K562 (cell line): ENCODE results near the gene ARHGAP15.

ENCODE experiments used
- ELK1 ChIP-seq: sonication (generic); formaldehyde crosslinking; IDR thresholded peaks from 2 replicates; pipeline ENCODE4 v1.8.1; 2022; ENCODE audit warnings: missing genetic modification reagents
- HDGF ChIP-seq: fragments of 450-650 bp; IDR thresholded peaks from 2 replicates; pipeline ENCODE4 v1.6.1; 2016
- MAZ ChIP-seq, 2 experiments: fragments of 450-650 bp in 1 of 2; sonication (generic) in 1 of 2; formaldehyde crosslinking; IDR thresholded peaks in 1 of 2; conservative IDR thresholded peaks in 1 of 2; 2 replicates each; pipeline versions ENCODE4 v1.4.0 to v1.5.0; 2020; ENCODE audit warnings: mild to moderate bottlenecking in 1 of 2, missing genetic modification reagents in 1 of 2
- MYC ChIP-seq, 2 experiments: fragments of 250-450 bp in 1 of 2; sonication (Bioruptor Pico) in 1 of 2; IDR thresholded peaks; 2 replicates each; pipeline versions ENCODE4 v1.5.1 to v1.6.1; 2012 to 2021; ENCODE audit warnings: low read depth in 2 of 2, borderline replicate concordance in 1 of 2, improper control_type of control experiment in 1 of 2, low read length in 1 of 2, mild to moderate bottlenecking in 1 of 2, moderate library complexity in 1 of 2
- NCOA1 ChIP-seq: fragments of 450-650 bp; IDR thresholded peaks from 2 replicates; pipeline ENCODE4 v1.6.1; 2016; ENCODE audit warnings: low read depth
- PRDM10 ChIP-seq: fragments of 450-650 bp; IDR thresholded peaks from 2 replicates; pipeline ENCODE4 v1.6.1; 2018; ENCODE audit not compliant: partially characterized antibody
- TF ChIP-seq, protein P1 (sequence below): sonication (generic); formaldehyde crosslinking; IDR thresholded peaks from 2 replicates; pipeline ENCODE4 v1.9.0; 2022; ENCODE audit warnings: mild to moderate bottlenecking, missing genetic modification reagents

- TF ChIP-seq PRDM10 = no peak
- no peak for TF ChIP-seq MYC (IDR thresholded peaks at IDR 0.05; ENCODE audit: low read depth, low read length)
- TF ChIP-seq MYC (CRISPR knock-in tag; IDR thresholded peaks at IDR 0.05; ENCODE audit: borderline replicate concordance, low read depth) = no peak
- TF ChIP-seq NCOA1 = no peak
- no peak for TF ChIP-seq MAZ (CRISPR knock-in tag; conservative IDR thresholded peaks at IDR 0.05 in 1 of 2, IDR thresholded peaks at IDR 0.05 in 1 of 2)
- TF ChIP-seq ELK1 (CRISPR knock-in tag) = no peak
- TF ChIP-seq, protein P1, sequence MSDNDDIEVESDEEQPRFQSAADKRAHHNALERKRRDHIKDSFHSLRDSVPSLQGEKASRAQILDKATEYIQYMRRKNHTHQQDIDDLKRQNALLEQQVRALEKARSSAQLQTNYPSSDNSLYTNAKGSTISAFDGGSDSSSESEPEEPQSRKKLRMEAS = no peak
- TF ChIP-seq HDGF = no peak
Observed at GRCh38 chr2:143702931-143703330, 573.7 kb downstream of the ARHGAP15 start.
